Lower leg skin (tissue), 3 donors: Measurements from ENCODE around the gene TMEM209.

ENCODE experiments used
- POLR2A ChIP-seq, 2 donors: fragments of 450-650 bp; IDR thresholded peaks; one replicate each; pipeline ENCODE4 v1.6.1; 2016 to 2017; ENCODE audit warnings: antibody characterized with exemption in 2 of 2, mild to moderate bottlenecking in 1 of 2, moderate library complexity in 1 of 2
- TF ChIP-seq, protein P1 (sequence below), 3 donors: fragments of 450-650 bp; IDR thresholded peaks; one replicate each; pipeline ENCODE4 v1.5.1; 2016; ENCODE audit warnings: antibody characterized with exemption in 3 of 3, mild to moderate bottlenecking in 3 of 3, moderate library complexity in 2 of 3

DNA sequence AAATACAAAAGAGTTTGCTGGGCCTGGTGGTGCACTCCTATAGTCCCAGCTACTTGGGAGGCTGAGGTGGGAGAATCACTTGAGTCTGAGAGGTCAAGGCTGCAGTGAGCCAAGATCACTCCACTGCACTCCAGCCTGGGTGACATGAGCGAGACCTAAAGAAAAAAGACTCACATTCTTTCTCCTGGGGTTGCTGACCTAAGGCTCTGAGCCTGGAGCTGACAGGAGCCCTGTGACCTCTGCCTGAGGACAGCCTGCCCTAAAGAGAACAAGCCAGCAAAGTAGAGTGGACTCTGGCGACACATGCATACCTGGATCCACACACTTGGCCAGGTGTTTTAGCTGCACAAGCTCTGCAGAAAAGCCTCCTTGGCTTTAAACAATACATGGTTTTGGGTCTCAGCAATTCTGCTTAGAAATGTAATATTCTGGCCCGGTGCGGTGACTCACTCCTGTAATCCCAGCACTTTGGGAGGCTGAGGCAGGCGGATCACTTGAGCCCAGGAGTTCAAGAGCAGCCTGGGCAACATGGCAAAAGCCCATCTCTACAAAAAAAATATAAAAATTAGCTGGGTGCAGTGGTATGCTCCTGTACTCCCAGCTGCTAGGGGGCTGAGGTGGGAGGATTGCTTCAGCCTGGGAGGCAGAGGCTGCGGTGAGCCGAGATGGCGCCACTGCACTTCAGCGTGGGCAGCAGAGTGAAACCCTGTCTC lies 58.4 kb downstream of the TMEM209 start:
- TF ChIP-seq, protein P1, sequence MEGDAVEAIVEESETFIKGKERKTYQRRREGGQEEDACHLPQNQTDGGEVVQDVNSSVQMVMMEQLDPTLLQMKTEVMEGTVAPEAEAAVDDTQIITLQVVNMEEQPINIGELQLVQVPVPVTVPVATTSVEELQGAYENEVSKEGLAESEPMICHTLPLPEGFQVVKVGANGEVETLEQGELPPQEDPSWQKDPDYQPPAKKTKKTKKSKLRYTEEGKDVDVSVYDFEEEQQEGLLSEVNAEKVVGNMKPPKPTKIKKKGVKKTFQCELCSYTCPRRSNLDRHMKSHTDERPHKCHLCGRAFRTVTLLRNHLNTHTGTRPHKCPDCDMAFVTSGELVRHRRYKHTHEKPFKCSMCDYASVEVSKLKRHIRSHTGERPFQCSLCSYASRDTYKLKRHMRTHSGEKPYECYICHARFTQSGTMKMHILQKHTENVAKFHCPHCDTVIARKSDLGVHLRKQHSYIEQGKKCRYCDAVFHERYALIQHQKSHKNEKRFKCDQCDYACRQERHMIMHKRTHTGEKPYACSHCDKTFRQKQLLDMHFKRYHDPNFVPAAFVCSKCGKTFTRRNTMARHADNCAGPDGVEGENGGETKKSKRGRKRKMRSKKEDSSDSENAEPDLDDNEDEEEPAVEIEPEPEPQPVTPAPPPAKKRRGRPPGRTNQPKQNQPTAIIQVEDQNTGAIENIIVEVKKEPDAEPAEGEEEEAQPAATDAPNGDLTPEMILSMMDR (IDR thresholded peaks at IDR 0.05): no peak
- no peak for TF ChIP-seq POLR2A (IDR thresholded peaks at IDR 0.05)
